Activated CD4-positive, alpha-beta memory T cell treated with anti-CD3 and anti-CD28 coated beads for 36 hours (primary cell): ENCODE data around the gene RASD2. TPM values are rescaled to one million over a fixed set of nuclear protein-coding genes. Genes with fewer than 3 reads are reported as not detected.

Experiments used
- CTCF ChIA-PET: fragments of 350-600 bp; sonication (Branson Sonifier 250); formaldehyde crosslinking; loops from one replicate; lab custom pipeline; 2021; ENCODE audit warnings: antibody characterized with exemption, inconsistent platforms; lab: Charles Lee
- POLR2A ChIA-PET: fragments of 350-600 bp; sonication (Branson Sonifier 250); formaldehyde crosslinking; loops from one replicate; lab custom pipeline; 2021; ENCODE audit warnings: antibody characterized with exemption; lab: Charles Lee
- DNase-seq: peaks from one replicate; pipeline ENCODE4 v3.0.0-alpha.2; 2020
- H3K27ac Mint-ChIP-seq: one replicate; pipeline ENCODE4 v1.8.0; 2021; ENCODE audit warnings: mixed read lengths
- H3K27me3 Mint-ChIP-seq: one replicate; pipeline ENCODE4 v1.8.0; 2021; ENCODE audit warnings: mixed read lengths
- H3K36me3 Mint-ChIP-seq: one replicate; pipeline ENCODE4 v1.8.0; 2021; ENCODE audit warnings: mixed read lengths
- H3K4me1 Mint-ChIP-seq: one replicate; pipeline ENCODE4 v1.8.0; 2021; ENCODE audit warnings: low read depth, mixed read lengths
- H3K4me3 Mint-ChIP-seq: one replicate; pipeline ENCODE4 v1.8.0; 2021; ENCODE audit warnings: mild to moderate bottlenecking, mixed read lengths
- H3K9me3 Mint-ChIP-seq: one replicate; pipeline ENCODE4 v1.8.0; 2021; ENCODE audit warnings: mixed read lengths
- intact Hi-C: fragments of 100-400 bp; cut with micrococcal nuclease; formaldehyde crosslinking; loops from one replicate; pipeline ENCODE4 v1.15.1; 2023
- total RNA-seq, 2 experiments: library from RNA; stranded (reverse); gene quantifications; one replicate each; pipeline ENCODE4 v1.2.3, GENCODE V29; 2021

Gene RASD2
- total RNA-seq, 2 experiments from 2014 or later = 0.10 TPM; not detected in 1

GRCh38 chr22:35593071-35593890 is 52.6 kb downstream of the RASD2 start:
- Mint-ChIP-seq H3K27me3 (no peaks in the 10 kb centered on the region), H3K9me3 (no peaks in the 10 kb centered on the region), H3K36me3 (no peaks in the 10 kb centered on the region), H3K27ac (no peak overlapping the region), H3K4me1 (no peaks in the 10 kb centered on the region), H3K4me3 (no peak overlapping the region)
- ChIA-PET POLR2A (no interaction called here), CTCF (no interaction called here)
- DNase-seq = no peak
- intact Hi-C loops = no loop called here

GRCh38 chr22:35593891-35594470 is 53.4 kb downstream of the RASD2 start:
- DNase-seq = no peak
- Mint-ChIP-seq H3K4me3 (no peak overlapping the region), H3K27me3 (no peaks in the 10 kb centered on the region), H3K36me3 (no peaks in the 10 kb centered on the region), H3K9me3 (no peaks in the 10 kb centered on the region), H3K27ac (no peak overlapping the region), H3K4me1 (no peaks in the 10 kb centered on the region)
- ChIA-PET CTCF (no interaction called here), POLR2A (no interaction called here)
- intact Hi-C loops = no loop called here

GRCh38 chr22:35594686-35595085 is 54.1 kb downstream of the RASD2 start:
- Mint-ChIP-seq H3K27me3 (no peaks in the 10 kb centered on the region), H3K27ac (no peak overlapping the region), H3K4me1 (no peaks in the 10 kb centered on the region), H3K9me3 (no peaks in the 10 kb centered on the region), H3K36me3 (no peaks in the 10 kb centered on the region), H3K4me3 (no peak overlapping the region)
- CTCF ChIA-PET = no interaction called here
- no peak for DNase-seq
- intact Hi-C loops = no loop called here
- POLR2A ChIA-PET = no interaction called here

GRCh38 chr22:35596821-35597220 is 56.2 kb downstream of the RASD2 start:
- POLR2A ChIA-PET = no interaction called here

GRCh38 chr22:35597692-35598395 is 57.2 kb downstream of the RASD2 start:
- H3K9me3 Mint-ChIP-seq = no peaks in the 10 kb centered on the region
- no peak overlapping the region for H3K27ac Mint-ChIP-seq
- intact Hi-C loops = no loop called here
- POLR2A ChIA-PET = interaction anchor here (1.2 kb wide), 1 partner anchor 167 kb away, joined by 4 read pairs; no protein-coding TSS in a partner anchor
- no peak overlapping the region for H3K4me3 Mint-ChIP-seq
- H3K36me3 Mint-ChIP-seq = no peaks in the 10 kb centered on the region
- no peak for DNase-seq
- no peaks in the 10 kb centered on the region for H3K4me1 Mint-ChIP-seq
- CTCF ChIA-PET = interaction anchor here (0.6 kb wide), 1 partner anchor 14 kb away, joined by 3 read pairs; no protein-coding TSS in a partner anchor
- H3K27me3 Mint-ChIP-seq = no peaks in the 10 kb centered on the region

More at GRCh38 chr22:35596821-35597220, 56.2 kb downstream of the RASD2 start:
- no peaks in the 10 kb centered on the region for H3K27me3 Mint-ChIP-seq
- H3K36me3 Mint-ChIP-seq = no peaks in the 10 kb centered on the region
- H3K4me1 Mint-ChIP-seq = no peaks in the 10 kb centered on the region
- H3K9me3 Mint-ChIP-seq = no peaks in the 10 kb centered on the region
- H3K27ac Mint-ChIP-seq = no peak overlapping the region
- CTCF ChIA-PET = no interaction called here
- intact Hi-C loops = no loop called here
- no peak overlapping the region for H3K4me3 Mint-ChIP-seq
- DNase-seq = no peak

GRCh38 chr22:35598396-35598710 is 57.7 kb downstream of the RASD2 start:
- H3K36me3 Mint-ChIP-seq = no peaks in the 10 kb centered on the region
- no peaks in the 10 kb centered on the region for H3K4me1 Mint-ChIP-seq
- H3K9me3 Mint-ChIP-seq = no peaks in the 10 kb centered on the region
- DNase-seq = no peak
- H3K27ac Mint-ChIP-seq = no peak overlapping the region
- H3K4me3 Mint-ChIP-seq = no peak overlapping the region
- no peaks in the 10 kb centered on the region for H3K27me3 Mint-ChIP-seq
- intact Hi-C loops = no loop called here
- ChIA-PET CTCF (interaction anchor here (0.6 kb wide), 1 partner anchor 13 kb away, joined by 3 read pairs; no protein-coding TSS in a partner anchor), POLR2A (interaction anchor here (1.2 kb wide), 1 partner anchor 168 kb away, joined by 4 read pairs; no protein-coding TSS in a partner anchor)

- DNase-seq = no peak
- intact Hi-C loops = no loop called here
- Mint-ChIP-seq H3K9me3 (no peaks in the 10 kb centered on the region), H3K4me3 (no peak overlapping the region), H3K4me1 (no peaks in the 10 kb centered on the region), H3K36me3 (no peaks in the 10 kb centered on the region), H3K27me3 (no peaks in the 10 kb centered on the region), H3K27ac (no peak overlapping the region)
- ChIA-PET POLR2A (no interaction called here), CTCF (no interaction called here)
Measured at GRCh38 chr22:35599364-35599763, 58.7 kb downstream of the RASD2 start.

- no peak overlapping the region for H3K4me3 Mint-ChIP-seq
- H3K36me3 Mint-ChIP-seq = no peaks in the 10 kb centered on the region
- H3K9me3 Mint-ChIP-seq = no peaks in the 10 kb centered on the region
- H3K27me3 Mint-ChIP-seq = peaks cover 2% of the 10 kb centered on the region
- H3K4me1 Mint-ChIP-seq = peaks cover 3% of the 10 kb centered on the region
- ChIA-PET CTCF (no interaction called here), POLR2A (no interaction called here)
- intact Hi-C loops = no loop called here
- DNase-seq = no peak
- no peak overlapping the region for H3K27ac Mint-ChIP-seq
Measured at GRCh38 chr22:35600476-35600875, 59.8 kb downstream of the RASD2 start.

- POLR2A ChIA-PET = no interaction called here
- Mint-ChIP-seq H3K27ac (no peak overlapping the region), H3K9me3 (no peaks in the 10 kb centered on the region), H3K36me3 (no peaks in the 10 kb centered on the region), H3K4me1 (peaks cover 3% of the 10 kb centered on the region), H3K4me3 (no peak overlapping the region), H3K27me3 (peaks cover 5% of the 10 kb centered on the region)
- CTCF ChIA-PET = no interaction called here
- DNase-seq = no peak
- intact Hi-C loops = no loop called here
Measured at GRCh38 chr22:35601013-35601580, 60.5 kb downstream of the RASD2 start.

GRCh38 chr22:35601743-35602615 is 61.3 kb downstream of the RASD2 start:
- CTCF ChIA-PET = no interaction called here
- no peak overlapping the region for H3K27ac Mint-ChIP-seq
- peak; percentile 14 for DNase-seq
- peaks cover 3% of the 10 kb centered on the region for H3K4me1 Mint-ChIP-seq
- POLR2A ChIA-PET = no interaction called here
- no peak overlapping the region for H3K4me3 Mint-ChIP-seq
- no peaks in the 10 kb centered on the region for H3K36me3 Mint-ChIP-seq
- H3K27me3 Mint-ChIP-seq = peaks cover 8% of the 10 kb centered on the region
- intact Hi-C loops = no loop called here
- no peaks in the 10 kb centered on the region for H3K9me3 Mint-ChIP-seq
